Caco-2 (cell line): Measurements from ENCODE around the gene NCKAP5. TPM values are rescaled to one million over a fixed set of nuclear protein-coding genes. Genes with fewer than 3 reads are reported as not detected.

Source experiments
- BruUV-seq: library from RNA; stranded (reverse); fragments of 400-500 nt; replicated peaks from 2 replicates; lab custom pipeline; 2021; lab: Mats Ljungman, UMichigan
- CTCF ChIA-PET: fragments of 300-600 bp; sonication (Branson Sonifier 250); formaldehyde crosslinking; loops from one replicate; lab custom pipeline; 2022; ENCODE audit warnings: antibody characterized with exemption; lab: Charles Lee
- POLR2A ChIA-PET: fragments of 300-600 bp; sonication (Branson Sonifier 250); formaldehyde crosslinking; loops from one replicate; lab custom pipeline; 2022; ENCODE audit warnings: antibody characterized with exemption; lab: Charles Lee
- DNase-seq, 2 experiments: peaks; one replicate each; pipeline versions ENCODE4 v3.0.0 to v3.0.0-alpha.2; 2020 to 2022
- H3K27me3 ChIP-seq: replicated peaks from 2 replicates; pipeline ENCODE4 v1.6.0; 2011; ENCODE audit warnings: low read length; ENCODE audit not compliant: control insufficient read depth, insufficient read depth
- H3K36me3 ChIP-seq: 2 replicates; pipeline ENCODE4 v1.5.1; 2011; ENCODE audit warnings: low read length; ENCODE audit not compliant: control insufficient read depth, insufficient read depth
- H3K4me1 ChIP-seq: fragments of 250-450 bp; sonication (Bioruptor Pico); 2 replicates; pipeline ENCODE4 v1.5.1; 2020; ENCODE audit warnings: mild to moderate bottlenecking
- H3K4me3 ChIP-seq: 2 replicates; pipeline ENCODE4 v1.5.1; 2011; ENCODE audit warnings: low read depth, mild to moderate bottlenecking, control low read depth, low read length
- H3K9me3 ChIP-seq: fragments of 250-450 bp; sonication (Bioruptor Pico); 2 replicates; pipeline ENCODE4 v1.5.1; 2020; ENCODE audit warnings: mild to moderate bottlenecking, moderate library complexity
- H3K27ac Mint-ChIP-seq: one replicate; pipeline ENCODE4 v1.8.0; 2022; ENCODE audit warnings: mixed read lengths; ENCODE audit not compliant: unreplicated experiment
- H3K27me3 Mint-ChIP-seq: one replicate; pipeline ENCODE4 v1.8.0; 2022; ENCODE audit warnings: mixed read lengths; ENCODE audit not compliant: insufficient read depth, unreplicated experiment
- H3K36me3 Mint-ChIP-seq: one replicate; pipeline ENCODE4 v1.8.0; 2022; ENCODE audit warnings: mild to moderate bottlenecking, mixed read lengths; ENCODE audit not compliant: insufficient read depth, unreplicated experiment
- H3K4me1 Mint-ChIP-seq: one replicate; pipeline ENCODE4 v1.8.0; 2022; ENCODE audit warnings: low read depth, mixed read lengths; ENCODE audit not compliant: unreplicated experiment
- H3K4me3 Mint-ChIP-seq: one replicate; pipeline ENCODE4 v1.8.0; 2022; ENCODE audit warnings: mild to moderate bottlenecking, moderate library complexity, mixed read lengths; ENCODE audit not compliant: unreplicated experiment
- H3K9me3 Mint-ChIP-seq: one replicate; pipeline ENCODE4 v1.8.0; 2022; ENCODE audit warnings: mixed read lengths; ENCODE audit not compliant: unreplicated experiment
- intact Hi-C: fragments of 100-400 bp; cut with micrococcal nuclease; formaldehyde crosslinking; loops from one replicate; pipeline ENCODE4 v1.10.0; 2022; ENCODE audit not compliant: unreplicated experiment
- total RNA-seq: library from RNA; stranded (reverse); gene quantifications from 2 replicates; pipeline ENCODE4 v1.2.3, GENCODE V29; 2022
- TF ChIP-seq, protein P1 (sequence below), 2 experiments: fragments of 200-600 bp in 1 of 2; IDR thresholded peaks; 1 replicate in 1 of 2; 2 replicates in 1 of 2; pipeline versions ENCODE4 v1.5.1 to v1.8.0; 2011 to 2022; ENCODE audit warnings: antibody characterized with exemption in 1 of 2, control low read depth in 1 of 2, inconsistent platforms in 1 of 2, low read depth in 1 of 2, low read length in 1 of 2, mild to moderate bottlenecking in 1 of 2, moderate library complexity in 1 of 2; ENCODE audit not compliant: insufficient read depth in 1 of 2, severe bottlenecking in 1 of 2, unreplicated experiment in 1 of 2

The NCKAP5 gene
- total RNA-seq, 1 experiment from 2014 or later, result 3.8 TPM

DNA sequence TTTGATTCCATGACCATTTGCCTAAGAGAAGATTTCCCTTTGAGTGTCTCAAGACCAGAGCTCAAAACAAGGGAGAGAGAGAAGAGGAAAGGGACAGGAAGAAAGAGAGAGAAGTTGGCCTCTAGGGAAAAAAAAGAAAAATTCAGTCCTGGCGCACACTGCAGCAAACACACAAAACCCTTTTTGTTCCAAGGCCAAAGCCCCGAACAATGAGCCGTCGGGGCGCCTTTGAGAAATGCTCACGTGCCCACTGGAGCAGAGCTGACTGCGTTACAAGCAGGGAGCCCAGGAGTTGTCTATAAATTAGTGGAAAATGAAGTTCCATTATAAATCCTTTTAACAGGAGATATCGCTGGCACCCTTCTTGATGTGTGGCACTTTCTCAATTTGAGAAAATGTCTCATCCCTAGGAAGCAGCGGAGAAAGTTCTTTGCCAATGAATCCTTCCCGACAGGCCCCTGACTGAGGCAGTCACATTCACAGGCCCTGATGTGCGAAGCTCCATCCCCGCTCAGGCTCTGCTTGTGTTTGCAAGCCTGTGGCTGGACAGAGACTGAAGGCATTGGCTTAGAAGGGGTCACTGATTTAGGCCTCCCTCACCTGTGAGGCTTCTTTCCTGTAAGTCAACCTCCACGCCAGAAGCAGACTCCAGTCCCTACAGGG is 32.1 kb upstream of the NCKAP5 start:
- TF ChIP-seq, protein P1, sequence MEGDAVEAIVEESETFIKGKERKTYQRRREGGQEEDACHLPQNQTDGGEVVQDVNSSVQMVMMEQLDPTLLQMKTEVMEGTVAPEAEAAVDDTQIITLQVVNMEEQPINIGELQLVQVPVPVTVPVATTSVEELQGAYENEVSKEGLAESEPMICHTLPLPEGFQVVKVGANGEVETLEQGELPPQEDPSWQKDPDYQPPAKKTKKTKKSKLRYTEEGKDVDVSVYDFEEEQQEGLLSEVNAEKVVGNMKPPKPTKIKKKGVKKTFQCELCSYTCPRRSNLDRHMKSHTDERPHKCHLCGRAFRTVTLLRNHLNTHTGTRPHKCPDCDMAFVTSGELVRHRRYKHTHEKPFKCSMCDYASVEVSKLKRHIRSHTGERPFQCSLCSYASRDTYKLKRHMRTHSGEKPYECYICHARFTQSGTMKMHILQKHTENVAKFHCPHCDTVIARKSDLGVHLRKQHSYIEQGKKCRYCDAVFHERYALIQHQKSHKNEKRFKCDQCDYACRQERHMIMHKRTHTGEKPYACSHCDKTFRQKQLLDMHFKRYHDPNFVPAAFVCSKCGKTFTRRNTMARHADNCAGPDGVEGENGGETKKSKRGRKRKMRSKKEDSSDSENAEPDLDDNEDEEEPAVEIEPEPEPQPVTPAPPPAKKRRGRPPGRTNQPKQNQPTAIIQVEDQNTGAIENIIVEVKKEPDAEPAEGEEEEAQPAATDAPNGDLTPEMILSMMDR (IDR thresholded peaks at IDR 0.05; ENCODE audit: insufficient read depth in 1 of 2, low read depth in 1 of 2, low read length in 1 of 2, severe bottlenecking in 1 of 2, unreplicated experiment in 1 of 2), result no peak
- no peaks in the 10 kb centered on the region for H3K36me3 Mint-ChIP-seq
- Histone ChIP-seq H3K4me1 (no peaks in the 10 kb centered on the region), H3K4me3 (no peak overlapping the region), H3K27me3 (no peaks in the 10 kb centered on the region; the same call in 1 of the 2 replicates), H3K36me3 (no peaks in the 10 kb centered on the region), H3K9me3 (no peaks in the 10 kb centered on the region)
- BruUV-seq, result no TSS peak
- no peaks in the 10 kb centered on the region for H3K9me3 Mint-ChIP-seq
- DNase-seq, result no peak
- intact Hi-C loops, result no loop called here
- ChIA-PET POLR2A (no interaction called here), CTCF (no interaction called here)
- H3K27me3 Mint-ChIP-seq, result peaks cover 4% of the 10 kb centered on the region
- H3K4me3 Mint-ChIP-seq, result no peak overlapping the region
- H3K4me1 Mint-ChIP-seq, result peaks cover 11% of the 10 kb centered on the region
- no peak overlapping the region for H3K27ac Mint-ChIP-seq

DNA sequence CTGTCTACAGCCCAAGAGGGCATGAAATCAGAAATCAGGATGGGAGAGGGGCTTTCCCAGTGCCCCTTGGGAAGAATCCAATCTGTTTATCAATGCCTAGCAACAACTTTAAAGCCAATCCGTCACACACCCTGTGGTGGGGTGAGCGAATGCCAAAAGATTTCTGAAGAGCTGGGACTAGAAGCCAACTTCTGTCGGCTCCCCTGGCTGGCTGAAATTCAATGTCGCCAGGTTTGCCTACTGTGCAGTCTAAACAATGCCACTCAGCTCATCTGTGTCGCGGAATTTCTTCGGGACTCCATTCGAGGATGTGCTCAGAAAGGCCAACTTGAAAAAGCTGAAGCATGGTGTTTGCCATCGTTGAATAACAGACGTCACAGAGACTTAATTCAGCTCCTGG is 31.5 kb upstream of the NCKAP5 start:
- POLR2A ChIA-PET, result no interaction called here
- H3K4me1 Mint-ChIP-seq, result peaks cover 11% of the 10 kb centered on the region
- no peaks in the 10 kb centered on the region for H3K36me3 ChIP-seq
- H3K4me1 ChIP-seq, result no peaks in the 10 kb centered on the region
- H3K27ac Mint-ChIP-seq, result no peak overlapping the region
- no peaks in the 10 kb centered on the region for H3K9me3 ChIP-seq
- no peaks in the 10 kb centered on the region for H3K36me3 Mint-ChIP-seq
- TF ChIP-seq, protein P1 (IDR thresholded peaks at IDR 0.05; ENCODE audit: insufficient read depth in 1 of 2, low read depth in 1 of 2, low read length in 1 of 2, severe bottlenecking in 1 of 2, unreplicated experiment in 1 of 2), result no peak
- no TSS peak for BruUV-seq
- intact Hi-C loops, result no loop called here
- H3K9me3 Mint-ChIP-seq, result no peaks in the 10 kb centered on the region
- no peak for DNase-seq
- no peak overlapping the region for H3K4me3 Mint-ChIP-seq
- H3K4me3 ChIP-seq, result no peak overlapping the region
- no peaks in the 10 kb centered on the region for H3K27me3 Mint-ChIP-seq
- H3K27me3 ChIP-seq, result no peaks in the 10 kb centered on the region; the same call in 1 of the 2 replicates
- CTCF ChIA-PET, result no interaction called here

DNA sequence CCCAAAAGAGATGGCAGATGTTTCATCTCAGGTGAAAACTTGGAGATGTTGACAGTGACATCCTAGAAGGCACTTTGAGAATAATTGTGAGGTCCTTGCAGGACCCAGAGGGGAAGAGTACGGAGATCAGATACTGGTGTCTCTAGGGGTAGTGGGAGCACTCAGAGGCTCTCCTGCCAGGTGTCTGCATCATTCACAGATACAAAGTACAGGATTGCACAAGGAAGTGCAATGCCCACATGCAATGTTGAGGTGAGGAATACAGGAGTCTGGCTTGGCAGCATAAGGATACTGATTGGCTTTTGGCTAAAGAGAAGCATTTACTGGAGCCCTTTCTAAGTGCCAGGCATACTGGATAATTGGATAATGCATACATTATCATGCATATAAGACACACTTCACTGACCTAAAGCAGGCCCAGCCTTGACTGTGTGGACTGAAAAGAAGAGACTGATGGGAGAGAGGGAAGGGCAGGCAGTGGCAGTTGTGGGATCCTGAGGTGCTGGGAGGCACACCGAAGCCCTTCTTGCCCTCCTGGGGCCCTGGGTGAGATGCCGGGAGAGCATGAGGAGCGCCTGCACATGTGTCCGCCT is 31.0 kb upstream of the NCKAP5 start:
- Mint-ChIP-seq H3K9me3 (no peaks in the 10 kb centered on the region), H3K27me3 (no peaks in the 10 kb centered on the region), H3K4me3 (no peak overlapping the region), H3K27ac (peak overlapping the region; percentile 7), H3K36me3 (no peaks in the 10 kb centered on the region), H3K4me1 (peaks cover 11% of the 10 kb centered on the region)
- DNase-seq, result no peak
- ChIA-PET CTCF (no interaction called here), POLR2A (no interaction called here)
- no TSS peak for BruUV-seq
- Histone ChIP-seq H3K4me3 (no peak overlapping the region), H3K4me1 (no peaks in the 10 kb centered on the region), H3K27me3 (no peaks in the 10 kb centered on the region; the same call in 1 of the 2 replicates), H3K9me3 (no peaks in the 10 kb centered on the region), H3K36me3 (no peaks in the 10 kb centered on the region)
- TF ChIP-seq, protein P1 (IDR thresholded peaks at IDR 0.05; ENCODE audit: insufficient read depth in 1 of 2, low read depth in 1 of 2, low read length in 1 of 2, severe bottlenecking in 1 of 2, unreplicated experiment in 1 of 2), result no peak
- intact Hi-C loops, result no loop called here
